ENCODE data around the gene PDE2A. TPM values are rescaled to one million over a fixed set of nuclear protein-coding genes. Genes with fewer than 3 reads are reported as not detected.

Gene PDE2A
- total RNA-seq, 5 donors from 2014 or later (not counting 1 experiment from before 2014, with no cell fraction given) = 1.1 to 6.1 (median 1.7) TPM

- H3K9me3 Mint-ChIP-seq = no peaks in the 10 kb centered on the region
- Histone ChIP-seq H3K27me3 (replicated peaks in 1 of 2; ENCODE audit: control insufficient read depth in 2 of 2, extremely low read depth in 1 of 2, insufficient read depth in 2 of 2, low read length in 1 of 2) (peaks cover 1 to 13% of the 10 kb centered on the region in 2 experiments), H3K36me3 (ENCODE audit: control insufficient read depth in 2 of 2, extremely low read depth in 1 of 2, insufficient read depth in 1 of 2, low read length in 1 of 2) (peaks cover 9 to 19% of the 10 kb centered on the region in 2 donors), H3K27ac (ENCODE audit: low read length) (no peak overlapping the region), H3K9me3 (no peaks in the 10 kb centered on the region), H3K4me1 (ENCODE audit: control insufficient read depth in 1 of 2, extremely low read depth in 1 of 2, insufficient read depth in 2 of 2, low read length in 2 of 2) (peaks cover 0 to 7% of the 10 kb centered on the region in 2 experiments), H3K4me3 (ENCODE audit: control insufficient read depth in 1 of 2, extremely low read depth in 1 of 2, low read length in 1 of 2) (no peak overlapping the region)
- ChIA-PET CTCF (interaction anchor here in 1 of 2 donors (0.6 to 2.1 kb wide), 3 partner anchors 149 to 211 kb away, joined by 3 to 10 read pairs (median 4); no protein-coding TSS in a partner anchor), POLR2A (no interaction called here)
- peaks cover 13 to 22% (median 20%) of the 10 kb centered on the region in 3 donors for H3K4me1 Mint-ChIP-seq
- DNase-seq (no peak), ATAC-seq (replicated peaks in 1 of 4) (no peak)
- 86% methylated on average over 1 of the region's 5 CpGs for WGBS (ENCODE audit: insufficient coverage)
- H3K36me3 Mint-ChIP-seq = peaks cover 10% of the 10 kb centered on the region
- no peak overlapping the region for H3K27ac Mint-ChIP-seq
- H3K4me3 Mint-ChIP-seq = no peak overlapping the region
- H3K27me3 Mint-ChIP-seq = peaks cover 0 to 7% of the 10 kb centered on the region in 2 donors
These were observed 8.1 kb upstream of the PDE2A start for GRCh38 chr11:72682238-72682857.

DNA sequence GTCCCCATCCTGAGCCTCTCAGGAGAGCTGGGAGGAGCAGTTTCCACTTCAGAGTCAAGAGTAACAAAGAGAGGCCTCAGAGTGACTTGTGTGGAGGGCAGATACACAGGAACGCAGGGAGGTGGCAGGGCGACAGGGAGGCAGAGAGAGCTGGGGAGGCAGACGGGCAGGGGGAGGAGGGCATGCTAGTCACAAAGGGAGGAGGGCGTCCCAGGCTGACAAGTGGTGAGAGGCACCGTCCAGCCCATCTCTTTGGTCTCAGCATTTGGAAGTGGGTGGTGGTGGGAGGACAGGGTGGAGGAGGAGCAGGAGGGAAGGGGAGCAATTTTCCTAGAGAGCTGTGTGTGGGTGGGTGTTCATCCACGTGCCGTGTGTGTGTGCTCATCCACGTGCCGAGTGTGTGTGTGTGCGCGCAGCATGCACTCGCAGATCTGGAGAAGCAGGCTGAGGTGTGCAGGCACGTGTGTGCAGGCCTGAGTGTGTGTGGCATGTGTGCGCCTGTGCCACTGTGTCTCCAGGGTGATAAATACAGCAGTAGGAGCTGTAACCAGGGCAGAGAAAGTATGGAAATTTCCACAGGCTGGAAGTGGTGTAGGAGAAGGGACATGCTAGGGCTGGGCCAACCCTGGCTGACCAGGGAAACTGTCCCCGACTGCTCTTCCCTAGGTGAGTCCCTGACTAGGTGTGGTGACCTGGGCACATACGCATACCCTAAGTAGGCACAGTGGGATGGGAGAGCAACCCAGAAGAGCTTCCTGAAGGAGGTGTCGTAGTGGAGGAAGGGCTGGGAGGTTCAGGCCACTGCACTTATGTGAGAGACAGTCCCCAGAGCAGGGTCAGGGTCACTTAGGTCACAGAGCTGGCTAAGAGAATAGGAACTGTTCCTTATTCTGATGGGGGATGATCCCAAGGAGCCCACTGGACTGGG is 7.3 kb upstream of the PDE2A start:
- WGBS (ENCODE audit: insufficient coverage) = 55% methylated on average over 16 of the region's 17 CpGs
- H3K27me3 Mint-ChIP-seq = peaks cover 0 to 10% of the 10 kb centered on the region in 2 donors
- H3K36me3 Mint-ChIP-seq = peaks cover 8% of the 10 kb centered on the region
- H3K9me3 ChIP-seq = no peaks in the 10 kb centered on the region
- no peak overlapping the region for H3K27ac Mint-ChIP-seq
- peaks cover 10 to 20% (median 12%) of the 10 kb centered on the region in 3 donors for H3K4me1 Mint-ChIP-seq
- ATAC-seq (replicated peaks in 1 of 4) = no peak
- ChIA-PET POLR2A (no interaction called here), CTCF (interaction anchor here in 1 of 2 donors (0.7 kb wide), 1 partner anchor 150 kb away, joined by 3 read pairs; no protein-coding TSS in a partner anchor)
- peaks cover 0 to 13% of the 10 kb centered on the region in 2 experiments for H3K4me1 ChIP-seq (ENCODE audit: control insufficient read depth in 1 of 2, extremely low read depth in 1 of 2, insufficient read depth in 2 of 2, low read length in 2 of 2)
- DNase-seq = no peak
- peaks cover 3 to 15% of the 10 kb centered on the region in 2 donors for H3K36me3 ChIP-seq (ENCODE audit: control insufficient read depth in 2 of 2, extremely low read depth in 1 of 2, insufficient read depth in 1 of 2, low read length in 1 of 2)
- no peaks in the 10 kb centered on the region for H3K9me3 Mint-ChIP-seq
- H3K4me3 Mint-ChIP-seq = no peak overlapping the region
- H3K4me3 ChIP-seq (ENCODE audit: control insufficient read depth in 1 of 2, extremely low read depth in 1 of 2, low read length in 1 of 2) = no peak overlapping the region
- no peak overlapping the region for H3K27ac ChIP-seq (ENCODE audit: low read length)
- peaks cover 2 to 21% of the 10 kb centered on the region in 2 experiments for H3K27me3 ChIP-seq (replicated peaks in 1 of 2; ENCODE audit: control insufficient read depth in 2 of 2, extremely low read depth in 1 of 2, insufficient read depth in 2 of 2, low read length in 1 of 2)

- Histone ChIP-seq H3K27ac (ENCODE audit: low read length) (no peak overlapping the region), H3K4me1 (ENCODE audit: control insufficient read depth in 1 of 2, extremely low read depth in 1 of 2, insufficient read depth in 2 of 2, low read length in 2 of 2) (peaks cover 0 to 15% of the 10 kb centered on the region in 2 experiments), H3K27me3 (replicated peaks in 1 of 2; ENCODE audit: control insufficient read depth in 2 of 2, extremely low read depth in 1 of 2, insufficient read depth in 2 of 2, low read length in 1 of 2) (peaks cover 2 to 29% of the 10 kb centered on the region in 2 experiments), H3K36me3 (ENCODE audit: control insufficient read depth in 2 of 2, extremely low read depth in 1 of 2, insufficient read depth in 1 of 2, low read length in 1 of 2) (peaks cover 2 to 15% of the 10 kb centered on the region in 2 donors), H3K4me3 (ENCODE audit: control insufficient read depth in 1 of 2, extremely low read depth in 1 of 2, low read length in 1 of 2) (no peak overlapping the region), H3K9me3 (no peaks in the 10 kb centered on the region)
- Mint-ChIP-seq H3K4me1 (peaks cover 9 to 16% (median 11%) of the 10 kb centered on the region in 3 donors), H3K4me3 (no peak overlapping the region), H3K27me3 (peaks cover 0 to 18% of the 10 kb centered on the region in 2 donors), H3K36me3 (peaks cover 3% of the 10 kb centered on the region), H3K27ac (peak overlapping the region in 1 of 2 donors; percentile 11), H3K9me3 (no peaks in the 10 kb centered on the region)
- ChIA-PET CTCF (interaction anchor here (0.6 to 0.9 kb wide), 3 partner anchors 12 to 745 kb away, joined by 3 read pairs; no protein-coding TSS in a partner anchor), POLR2A (no interaction called here)
- ATAC-seq (replicated peaks in 1 of 4) (no peak), DNase-seq (no peak)
- WGBS (ENCODE audit: insufficient coverage) = 79% methylated on average over 2 of the region's 6 CpGs
These were observed 6.5 kb upstream of the PDE2A start for GRCh38 chr11:72680624-72681158.

DNA sequence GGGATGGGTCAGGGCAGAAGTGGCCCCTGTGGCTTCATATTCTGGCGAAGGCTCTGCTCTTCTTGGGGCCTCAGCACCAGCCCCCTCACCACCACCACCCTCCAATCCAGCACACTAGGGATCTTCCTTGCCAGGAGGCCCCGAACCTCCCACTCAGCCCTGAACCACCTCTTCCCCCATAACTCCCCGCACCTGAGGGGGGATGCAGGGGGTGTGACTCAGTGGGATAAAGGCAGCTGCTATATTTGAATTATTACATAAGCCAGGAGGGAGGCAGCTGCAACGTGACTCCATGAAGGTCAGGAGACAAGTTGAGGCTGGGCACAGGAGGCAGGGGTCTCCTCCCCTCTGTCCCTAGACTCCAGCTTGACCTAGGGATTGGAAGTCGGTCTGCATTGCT is 5.6 kb upstream of the PDE2A start:
- Mint-ChIP-seq H3K27ac (no peak overlapping the region), H3K9me3 (no peaks in the 10 kb centered on the region), H3K4me3 (no peak overlapping the region), H3K4me1 (peaks cover 11 to 18% (median 12%) of the 10 kb centered on the region in 3 donors), H3K27me3 (peaks cover 0 to 24% of the 10 kb centered on the region in 2 donors), H3K36me3 (peaks cover 3% of the 10 kb centered on the region)
- Histone ChIP-seq H3K27me3 (replicated peaks in 1 of 2; ENCODE audit: control insufficient read depth in 2 of 2, extremely low read depth in 1 of 2, insufficient read depth in 2 of 2, low read length in 1 of 2) (peaks cover 2 to 37% of the 10 kb centered on the region in 2 experiments), H3K9me3 (no peaks in the 10 kb centered on the region), H3K36me3 (ENCODE audit: control insufficient read depth in 2 of 2, extremely low read depth in 1 of 2, insufficient read depth in 1 of 2, low read length in 1 of 2) (peaks cover 0 to 11% of the 10 kb centered on the region in 2 donors), H3K4me1 (ENCODE audit: control insufficient read depth in 1 of 2, extremely low read depth in 1 of 2, insufficient read depth in 2 of 2, low read length in 2 of 2) (peaks cover 0 to 15% of the 10 kb centered on the region in 2 experiments), H3K4me3 (ENCODE audit: control insufficient read depth in 1 of 2, extremely low read depth in 1 of 2, low read length in 1 of 2) (no peak overlapping the region), H3K27ac (ENCODE audit: low read length) (no peak overlapping the region)
- ATAC-seq (replicated peaks in 1 of 4) (no peak), DNase-seq (no peak)
- WGBS (ENCODE audit: insufficient coverage) = 72% methylated on average over 2 of the region's 5 CpGs
- ChIA-PET CTCF (interaction anchor here in 1 of 2 donors (0.9 kb wide), 1 partner anchor 11 kb away, joined by 3 read pairs; no protein-coding TSS in a partner anchor), POLR2A (no interaction called here)

DNA sequence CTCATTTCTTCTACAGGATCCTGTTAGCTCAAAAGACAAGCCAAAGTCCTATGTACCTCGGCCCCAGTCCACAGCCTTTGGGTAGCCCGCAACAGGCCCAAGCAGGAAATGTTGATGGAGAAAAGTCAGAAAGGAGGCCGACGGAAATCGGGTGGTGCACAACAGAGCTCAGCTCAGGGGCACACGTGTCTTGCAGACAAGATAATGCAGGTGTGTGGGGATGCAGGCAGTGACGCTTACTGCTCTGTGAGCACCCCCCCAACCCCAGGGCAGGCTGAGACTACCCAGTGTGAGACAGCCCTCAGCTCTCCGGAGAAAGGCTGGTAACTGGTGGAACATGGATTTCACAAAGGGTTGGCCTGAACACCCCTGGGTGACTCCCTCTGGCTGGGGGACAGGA is 4.3 kb upstream of the PDE2A start:
- Histone ChIP-seq H3K27me3 (replicated peaks in 1 of 2; ENCODE audit: control insufficient read depth in 2 of 2, extremely low read depth in 1 of 2, insufficient read depth in 2 of 2, low read length in 1 of 2) (peaks cover 2 to 51% of the 10 kb centered on the region in 2 experiments), H3K36me3 (ENCODE audit: control insufficient read depth in 2 of 2, extremely low read depth in 1 of 2, insufficient read depth in 1 of 2, low read length in 1 of 2) (peaks cover 0 to 3% of the 10 kb centered on the region in 2 donors), H3K27ac (ENCODE audit: low read length) (no peak overlapping the region), H3K4me3 (ENCODE audit: control insufficient read depth in 1 of 2, extremely low read depth in 1 of 2, low read length in 1 of 2) (no peak overlapping the region), H3K4me1 (ENCODE audit: control insufficient read depth in 1 of 2, extremely low read depth in 1 of 2, insufficient read depth in 2 of 2, low read length in 2 of 2) (peaks cover 0 to 15% of the 10 kb centered on the region in 2 experiments), H3K9me3 (no peaks in the 10 kb centered on the region)
- ChIA-PET CTCF (no interaction called here), POLR2A (interaction anchor here in 1 of 2 donors (0.5 kb wide), 1 partner anchor 13 kb away, joined by 10 read pairs; no protein-coding TSS in a partner anchor)
- Mint-ChIP-seq H3K27me3 (peaks cover 7 to 38% of the 10 kb centered on the region in 2 donors), H3K4me1 (peaks cover 11 to 18% (median 12%) of the 10 kb centered on the region in 3 donors), H3K4me3 (no peak overlapping the region), H3K36me3 (no peaks in the 10 kb centered on the region), H3K27ac (no peak overlapping the region), H3K9me3 (no peaks in the 10 kb centered on the region)
- 81% methylated on average over 5 of the region's 8 CpGs for WGBS (ENCODE audit: insufficient coverage)
- ATAC-seq (replicated peaks in 1 of 4) (no peak), DNase-seq (no peak)

GRCh38 chr11:72676861-72677341 is 2.7 kb upstream of the PDE2A start:
- Mint-ChIP-seq H3K9me3 (no peaks in the 10 kb centered on the region), H3K27ac (peak overlapping the region in 1 of 2 donors; percentile 67), H3K36me3 (no peaks in the 10 kb centered on the region), H3K4me1 (peaks cover 11 to 18% (median 12%) of the 10 kb centered on the region in 3 donors), H3K27me3 (peaks cover 17 to 54% of the 10 kb centered on the region in 2 donors), H3K4me3 (no peak overlapping the region)
- DNase-seq (peak; percentile 44 to 78 (median 66)), ATAC-seq (replicated peaks in 1 of 4) (peak; percentile 74 to 85 (median 74))
- WGBS (ENCODE audit: insufficient coverage) = 4% methylated on average over 28 of the region's 30 CpGs
- peaks cover 6 to 67% of the 10 kb centered on the region in 2 experiments for H3K27me3 ChIP-seq (replicated peaks in 1 of 2; ENCODE audit: control insufficient read depth in 2 of 2, extremely low read depth in 1 of 2, insufficient read depth in 2 of 2, low read length in 1 of 2)
- no peak overlapping the region for H3K27ac ChIP-seq (ENCODE audit: low read length)
- no peak overlapping the region for H3K4me3 ChIP-seq (ENCODE audit: control insufficient read depth in 1 of 2, extremely low read depth in 1 of 2, low read length in 1 of 2)
- no peaks in the 10 kb centered on the region for H3K9me3 ChIP-seq
- ChIA-PET CTCF (no interaction called here), POLR2A (no interaction called here)
- no peaks in the 10 kb centered on the region for H3K36me3 ChIP-seq (ENCODE audit: control insufficient read depth in 2 of 2, extremely low read depth in 1 of 2, insufficient read depth in 1 of 2, low read length in 1 of 2)
- H3K4me1 ChIP-seq (ENCODE audit: control insufficient read depth in 1 of 2, extremely low read depth in 1 of 2, insufficient read depth in 2 of 2, low read length in 2 of 2) = peaks cover 0 to 15% of the 10 kb centered on the region in 2 experiments
